IMR-90 (cell line): ENCODE results near the gene IRF6. TPM values are rescaled to one million over a fixed set of nuclear protein-coding genes. Genes with fewer than 3 reads are reported as not detected.

Experiments used
- ATAC-seq: fragments of 200-7000 bp; cut with Tn5 transposase; 2 replicates; pipeline ENCODE4 v1.9.1; 2020; ENCODE audit warnings: low read depth, mild to moderate bottlenecking, moderate library complexity
- BruUV-seq: library from RNA; stranded (reverse); fragments of 400-500 nt; replicated peaks from 2 replicates; lab custom pipeline; 2021; lab: Mats Ljungman, UMichigan
- CTCF ChIA-PET: fragments of 300-600 bp; formaldehyde crosslinking; extraction: SDS; loops from one replicate; lab custom pipeline; 2021; ENCODE audit warnings: antibody characterized with exemption; lab: Yijun Ruan, JAX
- POLR2A ChIA-PET: fragments of 300-600 bp; sonication (Branson Sonifier 250); formaldehyde crosslinking; loops from one replicate; lab custom pipeline; 2022; ENCODE audit warnings: antibody characterized with exemption; ENCODE audit not compliant: unreplicated experiment; lab: Charles Lee
- DNase-seq: peaks from one replicate; pipeline ENCODE4 v3.0.0; 2013
- H2AFZ ChIP-seq: replicated peaks from 2 replicates; pipeline ENCODE3; 2013; ENCODE audit warnings: low read length, mild to moderate bottlenecking; ENCODE audit not compliant: poor library complexity
- H2AK5ac ChIP-seq: 2 replicates; pipeline ENCODE4 v1.6.1; 2013; ENCODE audit warnings: low read depth, low read length, inconsistent platforms
- H2AK9ac ChIP-seq: replicated peaks from 2 replicates; pipeline ENCODE3; 2013; ENCODE audit warnings: mild to moderate bottlenecking, low read depth, low read length, moderate library complexity; ENCODE audit not compliant: poor library complexity
- H2BK120ac ChIP-seq: 2 replicates; pipeline ENCODE4 v1.6.1; 2013; ENCODE audit warnings: low read depth, low read length, inconsistent platforms
- H2BK15ac ChIP-seq: 3 replicates; pipeline ENCODE4 v1.6.1; 2013; ENCODE audit warnings: low read depth, low read length, inconsistent platforms
- H2BK20ac ChIP-seq: 2 replicates; pipeline ENCODE4 v1.6.1; 2013; ENCODE audit warnings: low read depth, mild to moderate bottlenecking, inconsistent platforms, low read length, moderate library complexity
- H2BK5ac ChIP-seq: 2 replicates; pipeline ENCODE4 v1.6.1; 2013; ENCODE audit warnings: mild to moderate bottlenecking, low read depth, low read length, inconsistent platforms; ENCODE audit not compliant: poor library complexity, severe bottlenecking
- H3K14ac ChIP-seq: replicated peaks from 2 replicates; pipeline ENCODE4 v1.6.1; 2013; ENCODE audit warnings: low read depth, low read length, inconsistent platforms
- H3K18ac ChIP-seq: 2 replicates; pipeline ENCODE4 v1.6.1; 2013; ENCODE audit warnings: low read depth, low read length, control low read depth
- H3K23ac ChIP-seq: 2 replicates; pipeline ENCODE4 v1.6.1; 2013; ENCODE audit warnings: low read depth, low read length, inconsistent platforms
- H3K27ac ChIP-seq: 2 replicates; pipeline ENCODE4 v1.5.1; 2013; ENCODE audit warnings: mild to moderate bottlenecking, control low read depth, low read length; ENCODE audit not compliant: insufficient read depth
- H3K27me3 ChIP-seq: 2 replicates; pipeline ENCODE4 v1.6.1; 2013; ENCODE audit warnings: low read length; ENCODE audit not compliant: control insufficient read depth, insufficient read depth
- H3K36me3 ChIP-seq: 2 replicates; pipeline ENCODE4 v1.6.1; 2013; ENCODE audit warnings: low read length, mixed read lengths; ENCODE audit not compliant: control insufficient read depth, insufficient read depth
- H3K4ac ChIP-seq: 2 replicates; pipeline ENCODE4 v1.6.1; 2013; ENCODE audit warnings: low read depth, low read length, inconsistent platforms
- H3K4me1 ChIP-seq: 2 replicates; pipeline ENCODE4 v1.6.1; 2013; ENCODE audit warnings: low read length, mixed read lengths; ENCODE audit not compliant: control insufficient read depth, insufficient read depth
- H3K4me2 ChIP-seq: 2 replicates; pipeline ENCODE4 v1.6.1; 2013; ENCODE audit warnings: low read depth, mild to moderate bottlenecking, control low read depth, low read length, moderate library complexity
- H3K4me3 ChIP-seq: 2 replicates; pipeline ENCODE4 v1.5.1; 2013; ENCODE audit warnings: low read depth, mild to moderate bottlenecking, control low read depth, low read length, moderate library complexity; ENCODE audit not compliant: insufficient read depth
- H3K56ac ChIP-seq: 2 replicates; pipeline ENCODE4 v1.6.1; 2013; ENCODE audit warnings: low read length, inconsistent platforms; ENCODE audit not compliant: insufficient read depth; ENCODE audit errors: extremely low read depth
- H3K79me1 ChIP-seq, 2 experiments: 2 replicates each; pipeline ENCODE4 v1.6.1; 2013; ENCODE audit warnings: low read length in 2 of 2, inconsistent platforms in 1 of 2, low read depth in 1 of 2
- H3K9ac ChIP-seq: 2 replicates; pipeline ENCODE4 v1.6.1; 2013; ENCODE audit warnings: low read depth, low read length, control low read depth
- H3K9me1 ChIP-seq: 2 replicates; pipeline ENCODE4 v1.6.1; 2013; ENCODE audit warnings: low read length, inconsistent platforms; ENCODE audit not compliant: insufficient read depth
- H3K9me3 ChIP-seq: 2 replicates; pipeline ENCODE4 v1.6.1; 2013; ENCODE audit warnings: low read length; ENCODE audit not compliant: control insufficient read depth, insufficient read depth
- H4K20me1 ChIP-seq: 2 replicates; pipeline ENCODE4 v1.6.1; 2013; ENCODE audit warnings: low read length, inconsistent platforms; ENCODE audit not compliant: insufficient read depth
- H4K5ac ChIP-seq: 2 replicates; pipeline ENCODE4 v1.6.1; 2013; ENCODE audit warnings: mild to moderate bottlenecking, low read depth, low read length, control low read depth
- H4K8ac ChIP-seq, 2 experiments: 2 replicates each; pipeline ENCODE4 v1.6.1; 2013; ENCODE audit warnings: low read depth in 2 of 2, low read length in 2 of 2, control low read depth in 1 of 2, inconsistent platforms in 1 of 2
- H4K91ac ChIP-seq: 2 replicates; pipeline ENCODE4 v1.6.1; 2013; ENCODE audit warnings: low read depth, low read length, inconsistent platforms; ENCODE audit not compliant: insufficient read depth
- BHLHE40 ChIP-seq: fragments of 150-350 bp; IDR thresholded peaks from 2 replicates; pipeline ENCODE4 v1.6.1; 2016; ENCODE audit warnings: mild to moderate bottlenecking, low read depth, low read length
- CEBPB ChIP-seq: IDR thresholded peaks from 2 replicates; pipeline ENCODE4 v1.6.1; 2012; ENCODE audit warnings: low read depth, low read length, improper control_type of control experiment
- CHD1 ChIP-seq: IDR thresholded peaks from 2 replicates; pipeline ENCODE4 v1.6.1; 2012; ENCODE audit warnings: low read depth, low read length, improper control_type of control experiment
- CTCF ChIP-seq: conservative IDR thresholded peaks from 2 replicates; pipeline ENCODE4 v1.5.1; 2012; ENCODE audit warnings: mild to moderate bottlenecking, low read depth, low read length, improper control_type of control experiment
- ELK1 ChIP-seq: fragments of 150-350 bp; IDR thresholded peaks from 2 replicates; pipeline ENCODE4 v1.6.1; 2016; ENCODE audit warnings: low read depth, mild to moderate bottlenecking, low read length, moderate library complexity, borderline replicate concordance
- FOS ChIP-seq: fragments of 150-350 bp; IDR thresholded peaks from 2 replicates; pipeline ENCODE4 v1.6.1; 2016; ENCODE audit warnings: low read depth, low read length
- MAFK ChIP-seq: IDR thresholded peaks from 2 replicates; pipeline ENCODE4 v1.6.1; 2012; ENCODE audit warnings: low read depth, low read length, improper control_type of control experiment
- MAZ ChIP-seq: IDR thresholded peaks from 2 replicates; pipeline ENCODE4 v1.6.1; 2012; ENCODE audit warnings: low read depth, mild to moderate bottlenecking, low read length, improper control_type of control experiment, moderate library complexity, borderline replicate concordance
- MXI1 ChIP-seq: IDR thresholded peaks from 2 replicates; pipeline ENCODE4 v1.6.1; 2012; ENCODE audit warnings: low read depth, mild to moderate bottlenecking, low read length, moderate library complexity, borderline replicate concordance
- NFE2L2 ChIP-seq: fragments of 150-350 bp; IDR thresholded peaks from 2 replicates; pipeline ENCODE4 v1.6.1; 2016; ENCODE audit warnings: low read depth, mild to moderate bottlenecking, low read length
- POLR2A ChIP-seq: IDR thresholded peaks from 2 replicates; pipeline ENCODE4 v1.6.1; 2012; ENCODE audit warnings: mild to moderate bottlenecking, low read depth, low read length
- RAD21 ChIP-seq: IDR thresholded peaks from 2 replicates; pipeline ENCODE4 v1.6.1; 2012; ENCODE audit warnings: low read length, improper control_type of control experiment
- RCOR1 ChIP-seq: IDR thresholded peaks from 2 replicates; pipeline ENCODE4 v1.6.1; 2012; ENCODE audit warnings: mild to moderate bottlenecking, low read length, improper control_type of control experiment; ENCODE audit not compliant: insufficient replicate concordance
- RFX5 ChIP-seq: IDR thresholded peaks from 2 replicates; pipeline ENCODE4 v1.8.0; 2012; ENCODE audit warnings: low read depth, mild to moderate bottlenecking, low read length, moderate library complexity
- SMC3 ChIP-seq: fragments of 150-350 bp; IDR thresholded peaks from 2 replicates; pipeline ENCODE4 v1.6.1; 2016; ENCODE audit warnings: low read depth, mild to moderate bottlenecking, antibody characterized with exemption, low read length, moderate library complexity
- USF2 ChIP-seq: fragments of 150-350 bp; IDR thresholded peaks from 2 replicates; pipeline ENCODE4 v1.6.1; 2017; ENCODE audit warnings: mild to moderate bottlenecking, antibody characterized with exemption, low read length, low read depth
- WGBS, 2 experiments: methylation state at CpG; one replicate each; pipeline versions ENCODE4 v1.1.5 to v1.1.7; 2013; ENCODE audit warnings: missing lambda C conversion rate in 2 of 2; ENCODE audit not compliant: insufficient read length in 1 of 2; ENCODE audit errors: extremely low coverage in 2 of 2; 5-methylcytosine and 5-hydroxymethylcytosine counted together
- dilution Hi-C: fragments of 300-500 bp; cut with HindIII; formaldehyde crosslinking; loops from one replicate; pipeline ENCODE4 v1.14.3; 2018; ENCODE audit warnings: low sequenced_read_pairs; ENCODE audit not compliant: unreplicated experiment
- in situ Hi-C: fragments of 300-500 bp; cut with MboI; formaldehyde crosslinking; loops from 3 replicates; pipeline ENCODE4 v1.14.3; 2019; ENCODE audit warnings: low sequenced_read_pairs, inconsistent platforms, mixed read lengths
- intact Hi-C: fragments of 100-400 bp; cut with micrococcal nuclease; formaldehyde crosslinking; loops from 2 replicates; pipeline ENCODE4 v1.10.0; 2022
- polyA plus RNA-seq, 3 experiments: library from polyadenylated mRNA; depleted of rRNA; stranded (reverse); fragments of >200 nt; gene quantifications; 2 replicates each; pipeline ENCODE4 v1.2.3, GENCODE V29; 2012; ENCODE audit warnings: low replicate concordance in 1 of 3
- total RNA-seq: library from RNA; depleted of rRNA; stranded (reverse); fragments of >200 nt; gene quantifications from 2 replicates; pipeline ENCODE4 v1.2.3, GENCODE V29; 2012

Gene IRF6
- total and polyA plus RNA-seq, 2 of the 4 experiments (the other 2 are of a cell fraction), result 1.2 to 2.9 TPM

GRCh38 chr1:209803568-209803967, 2.4 kb downstream of the IRF6 start:
- no TSS peak for BruUV-seq
- no peak overlapping the region for H3K56ac ChIP-seq
- H3K79me1 ChIP-seq, result no peaks in the 10 kb centered on the region
- no peak overlapping the region for H2BK15ac ChIP-seq
- in situ Hi-C loops (no loop called here), intact Hi-C loops (no loop called here), dilution Hi-C loops (loop anchor here (25.0 kb wide), 1 partner anchor 184 kb away; no protein-coding TSS in a partner anchor)
- no peak overlapping the region for H4K5ac ChIP-seq
- ATAC-seq (no peak), DNase-seq (no peak)
- no peak overlapping the region for H4K91ac ChIP-seq
- H3K14ac ChIP-seq, result no peak overlapping the region
- H3K9me3 ChIP-seq, result no peaks in the 10 kb centered on the region
- H2AK9ac ChIP-seq, result no peak overlapping the region
- no peak overlapping the region for H2BK5ac ChIP-seq
- ChIA-PET POLR2A (no interaction called here), CTCF (no interaction called here)
- no peak overlapping the region for H2AFZ ChIP-seq
- peaks cover 5% of the 10 kb centered on the region; the same call in 1 of the 2 replicates for H3K4me1 ChIP-seq
- no peak overlapping the region for H3K4me2 ChIP-seq
- H4K20me1 ChIP-seq, result no peaks in the 10 kb centered on the region
- no peak overlapping the region for H3K9ac ChIP-seq
- H3K27ac ChIP-seq, result no peak overlapping the region
- H3K18ac ChIP-seq, result no peak overlapping the region
- no peaks in the 10 kb centered on the region for H3K36me3 ChIP-seq
- H3K27me3 ChIP-seq, result peaks cover 2% of the 10 kb centered on the region
- no peak overlapping the region for H4K8ac ChIP-seq
- no peak overlapping the region for H3K4ac ChIP-seq
- H2BK120ac ChIP-seq, result no peak overlapping the region
- H2AK5ac ChIP-seq, result no peak overlapping the region
- WGBS, 2 experiments, result no CpG with 5 or more reads among the region's 1 CpG
- H3K23ac ChIP-seq, result no peak overlapping the region
- no peak for TF ChIP-seq RAD21
- no peak for TF ChIP-seq RCOR1
- no peak for TF ChIP-seq SMC3
- TF ChIP-seq BHLHE40, result no peak
- TF ChIP-seq NFE2L2, result no peak
- TF ChIP-seq CTCF, result no peak
- no peak for TF ChIP-seq MAZ
- TF ChIP-seq FOS, result no peak
- TF ChIP-seq POLR2A, result no peak
- no peak for TF ChIP-seq ELK1
- TF ChIP-seq CEBPB, result no peak
- TF ChIP-seq CHD1, result no peak
- no peak for TF ChIP-seq USF2
- TF ChIP-seq RFX5, result no peak
- no peak for TF ChIP-seq MXI1
- no peak for TF ChIP-seq MAFK
- no peak overlapping the region for H2BK20ac ChIP-seq
- peaks cover 3% of the 10 kb centered on the region; the same call in 1 of the 2 replicates for H3K9me1 ChIP-seq
- no peak overlapping the region for H3K4me3 ChIP-seq
